BJ (cell line): Measurements from ENCODE around the gene LCE2A. TPM values are rescaled to one million over a fixed set of nuclear protein-coding genes. Genes with fewer than 3 reads are reported as not detected.

Source experiments
- CTCF ChIA-PET: fragments of 350-600 bp; formaldehyde crosslinking; extraction: SDS; loops from one replicate; lab custom pipeline; 2021; ENCODE audit warnings: antibody characterized with exemption, inconsistent platforms; lab: Yijun Ruan, JAX
- POLR2A ChIA-PET: fragments of 300-600 bp; sonication (Branson Sonifier 250); formaldehyde crosslinking; extraction: SDS; loops from one replicate; lab custom pipeline; 2021; ENCODE audit warnings: antibody characterized with exemption; lab: Charles Lee
- DNase-seq: peaks from one replicate; pipeline ENCODE4 v3.0.0-alpha.2; 2011; ENCODE audit warnings: low read depth
- H3K27me3 ChIP-seq: 2 replicates; pipeline ENCODE4 v1.6.0; 2011; ENCODE audit warnings: low read length; ENCODE audit not compliant: control insufficient read depth, insufficient read depth
- H3K36me3 ChIP-seq: 2 replicates; pipeline ENCODE4 v1.5.1; 2011; ENCODE audit warnings: low read length; ENCODE audit not compliant: control insufficient read depth, insufficient read depth
- H3K4me3 ChIP-seq: 2 replicates; pipeline ENCODE4 v1.5.1; 2011; ENCODE audit warnings: low read depth, mild to moderate bottlenecking, control low read depth, low read length
- polyA plus RNA-seq: library from polyadenylated mRNA; depleted of rRNA; stranded (reverse); fragments of >200 nt; gene quantifications from 2 replicates; pipeline ENCODE4 v1.2.3, GENCODE V29; 2011
- TF ChIP-seq, protein P1 (sequence below): IDR thresholded peaks from 2 replicates; pipeline ENCODE4 v1.5.1; 2011; ENCODE audit warnings: low read depth, mild to moderate bottlenecking, control low read depth, inconsistent platforms, low read length, moderate library complexity; ENCODE audit not compliant: insufficient read depth

Gene LCE2A
- polyA plus RNA-seq, 1 experiment, result not detected

DNA sequence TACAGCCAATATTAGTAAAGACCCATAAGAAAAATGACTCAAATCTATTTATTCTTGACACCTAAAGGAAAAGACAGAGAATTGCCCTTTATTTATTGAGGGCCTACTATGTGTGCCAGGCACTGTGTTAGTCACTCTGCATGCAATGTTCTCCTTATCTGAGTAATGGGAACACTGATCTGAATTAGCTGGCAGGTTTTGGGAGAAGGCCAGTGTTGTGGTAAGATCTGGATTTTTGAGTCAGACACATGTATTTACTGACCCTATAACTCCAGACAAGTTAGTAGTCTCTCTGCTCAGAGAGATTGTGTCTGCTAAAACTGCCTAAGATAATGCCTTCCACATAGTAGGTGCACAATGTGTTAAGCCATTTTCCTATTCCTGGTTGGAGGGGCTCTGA lies 27.1 kb downstream of the LCE2A start:
- no peak overlapping the region for H3K4me3 ChIP-seq
- H3K27me3 ChIP-seq, result no peaks in the 10 kb centered on the region
- ChIA-PET POLR2A (no interaction called here), CTCF (no interaction called here)
- TF ChIP-seq, protein P1, sequence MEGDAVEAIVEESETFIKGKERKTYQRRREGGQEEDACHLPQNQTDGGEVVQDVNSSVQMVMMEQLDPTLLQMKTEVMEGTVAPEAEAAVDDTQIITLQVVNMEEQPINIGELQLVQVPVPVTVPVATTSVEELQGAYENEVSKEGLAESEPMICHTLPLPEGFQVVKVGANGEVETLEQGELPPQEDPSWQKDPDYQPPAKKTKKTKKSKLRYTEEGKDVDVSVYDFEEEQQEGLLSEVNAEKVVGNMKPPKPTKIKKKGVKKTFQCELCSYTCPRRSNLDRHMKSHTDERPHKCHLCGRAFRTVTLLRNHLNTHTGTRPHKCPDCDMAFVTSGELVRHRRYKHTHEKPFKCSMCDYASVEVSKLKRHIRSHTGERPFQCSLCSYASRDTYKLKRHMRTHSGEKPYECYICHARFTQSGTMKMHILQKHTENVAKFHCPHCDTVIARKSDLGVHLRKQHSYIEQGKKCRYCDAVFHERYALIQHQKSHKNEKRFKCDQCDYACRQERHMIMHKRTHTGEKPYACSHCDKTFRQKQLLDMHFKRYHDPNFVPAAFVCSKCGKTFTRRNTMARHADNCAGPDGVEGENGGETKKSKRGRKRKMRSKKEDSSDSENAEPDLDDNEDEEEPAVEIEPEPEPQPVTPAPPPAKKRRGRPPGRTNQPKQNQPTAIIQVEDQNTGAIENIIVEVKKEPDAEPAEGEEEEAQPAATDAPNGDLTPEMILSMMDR, result no peak
- no peak for DNase-seq
- no peaks in the 10 kb centered on the region for H3K36me3 ChIP-seq

DNA sequence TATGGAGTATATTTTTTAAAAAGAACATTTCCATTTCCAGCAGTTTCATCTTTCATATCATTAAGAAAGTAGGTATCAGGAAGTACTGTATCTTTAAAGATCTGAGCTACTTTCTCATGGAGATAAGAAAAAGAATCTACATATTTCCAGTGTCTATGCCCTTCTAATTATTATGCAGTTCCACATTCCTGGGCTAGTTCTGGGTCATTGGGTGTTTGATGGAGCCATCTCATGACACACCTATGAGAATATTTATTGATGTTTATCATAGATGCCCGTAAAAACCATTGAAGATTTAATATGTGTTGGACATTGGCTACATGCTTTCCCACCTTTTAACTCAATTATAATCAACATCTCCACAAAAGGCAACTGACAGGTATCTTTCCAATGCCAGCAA lies 30.8 kb downstream of the LCE2A start:
- DNase-seq, result no peak
- TF ChIP-seq, protein P1, result no peak
- ChIA-PET CTCF (no interaction called here), POLR2A (no interaction called here)
- no peaks in the 10 kb centered on the region for H3K27me3 ChIP-seq
- no peaks in the 10 kb centered on the region for H3K36me3 ChIP-seq
- H3K4me3 ChIP-seq, result no peak overlapping the region

DNA sequence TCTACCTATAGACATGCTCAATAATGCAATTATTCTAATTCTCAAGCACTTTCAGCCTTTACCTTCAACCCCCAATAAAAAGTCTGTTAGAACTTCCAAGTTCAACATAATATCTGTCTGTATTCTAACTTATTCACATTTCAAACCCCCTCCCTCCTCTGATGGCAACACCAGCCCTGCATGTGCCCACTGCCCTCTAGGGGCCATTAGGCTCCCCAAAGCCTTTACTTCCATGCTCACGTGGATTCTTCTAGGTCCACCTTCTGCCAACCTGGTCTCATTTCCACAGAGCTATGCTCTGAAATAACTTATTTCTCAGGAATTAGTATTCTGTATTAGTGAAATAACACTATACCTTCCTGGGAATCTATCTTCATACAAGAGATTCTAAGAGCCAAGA lies 37.5 kb downstream of the LCE2A start:
- ChIA-PET CTCF (interaction anchor here (1.4 kb wide), 1 partner anchor 19 kb away, joined by 3 read pairs; no protein-coding TSS in a partner anchor), POLR2A (no interaction called here)
- Histone ChIP-seq H3K27me3 (no peaks in the 10 kb centered on the region), H3K36me3 (no peaks in the 10 kb centered on the region), H3K4me3 (no peak overlapping the region)
- TF ChIP-seq, protein P1, result no peak
- no peak for DNase-seq

DNA sequence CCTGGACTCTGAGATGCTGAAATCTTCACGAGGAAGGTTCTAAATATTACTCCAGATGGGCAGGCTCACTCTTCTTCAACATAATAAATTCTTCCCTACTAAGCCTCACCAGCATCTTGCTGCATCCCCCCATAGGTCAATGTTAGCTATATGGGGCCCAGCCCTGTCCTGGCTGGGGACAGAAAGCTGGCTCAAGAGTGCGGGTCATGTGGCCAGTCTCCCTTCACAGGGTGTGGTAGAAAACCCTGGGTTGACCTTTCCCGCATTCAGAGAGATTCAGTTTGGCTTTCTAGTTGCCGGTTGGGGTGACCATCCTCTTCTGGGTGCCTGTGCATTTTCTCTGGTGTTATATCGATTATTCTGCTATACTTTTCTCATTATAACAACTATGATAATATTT lies 39.9 kb downstream of the LCE2A start:
- DNase-seq, result no peak
- CTCF ChIA-PET, result interaction anchor here (1.0 kb wide), 1 partner anchor 17 kb away, joined by 3 read pairs; no protein-coding TSS in a partner anchor
- Histone ChIP-seq H3K4me3 (no peak overlapping the region), H3K27me3 (no peaks in the 10 kb centered on the region), H3K36me3 (no peaks in the 10 kb centered on the region)
- TF ChIP-seq, protein P1, result no peak
- POLR2A ChIA-PET, result no interaction called here

DNA sequence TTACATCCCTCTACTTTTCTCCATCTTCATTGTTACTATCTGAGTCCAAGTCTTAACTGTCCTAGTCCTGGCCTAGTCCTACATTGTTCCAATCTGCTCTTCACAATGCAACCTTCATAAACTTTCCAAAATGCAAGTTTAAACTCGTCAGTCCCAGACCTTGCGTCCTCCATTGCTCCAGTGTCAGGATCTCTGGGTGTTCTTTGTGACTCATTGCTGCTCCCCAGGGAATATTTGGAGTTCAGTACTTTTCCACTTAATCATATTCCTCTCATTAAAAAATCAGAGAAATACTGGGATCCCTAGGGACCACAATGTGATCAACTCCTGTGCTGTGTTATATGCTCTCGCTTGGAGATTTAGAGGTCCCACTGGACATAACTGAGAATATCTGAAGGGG lies 41.7 kb downstream of the LCE2A start:
- Histone ChIP-seq H3K27me3 (no peaks in the 10 kb centered on the region), H3K4me3 (no peak overlapping the region), H3K36me3 (no peaks in the 10 kb centered on the region)
- ChIA-PET POLR2A (no interaction called here), CTCF (interaction anchor here (1.1 to 1.2 kb wide), 2 partner anchors 14 to 15 kb away, joined by 3 read pairs; no protein-coding TSS in a partner anchor)
- DNase-seq, result no peak
- TF ChIP-seq, protein P1, result no peak
